Measurements from ENCODE around the gene MAD1L1.

Gene MAD1L1

DNA sequence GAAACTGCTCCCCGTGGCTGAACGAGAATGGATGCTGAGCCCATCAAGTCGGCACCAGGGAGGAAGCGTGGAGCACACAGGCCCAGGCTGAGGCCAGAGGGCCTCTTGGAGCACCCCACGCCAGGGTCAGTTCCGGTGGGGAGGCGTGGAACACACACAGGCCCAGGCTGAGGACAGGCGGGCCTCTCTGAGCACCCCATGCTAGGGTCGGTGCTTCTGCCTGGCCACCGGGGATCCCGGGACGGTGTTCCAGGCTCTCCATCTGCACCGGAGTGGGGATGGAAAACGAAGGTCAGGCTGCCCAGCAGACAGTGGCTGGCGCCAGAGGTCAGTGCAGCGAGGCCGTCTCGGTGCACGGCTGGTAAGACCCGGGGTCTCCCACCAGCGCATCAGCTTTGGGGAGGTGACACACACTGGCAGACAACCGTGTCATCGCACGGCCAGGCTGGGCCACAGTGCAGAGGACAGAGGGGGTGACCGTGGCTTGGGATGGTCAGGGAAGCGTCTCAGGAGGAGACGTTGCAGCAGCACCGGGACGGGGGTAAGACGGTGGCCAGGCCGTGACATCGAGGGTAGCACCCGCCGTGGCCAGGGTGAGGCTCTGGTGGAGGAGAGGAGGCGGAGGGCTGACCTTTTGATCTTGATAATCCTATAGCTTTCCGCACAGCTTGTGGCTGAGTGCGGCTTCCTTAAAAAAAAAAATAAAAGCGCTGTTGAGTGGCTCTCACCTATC lies 358.7 kb downstream of the MAD1L1 start:
- in situ Hi-C loops (cut with MboI; ENCODE audit: low sequenced_read_pairs), result no loop called here
- no peaks in the 10 kb centered on the region for H3K4me1 ChIP-seq
- no peaks in the 10 kb centered on the region for H3K9me3 ChIP-seq
- no peaks in the 10 kb centered on the region for H3K36me3 ChIP-seq (replicated peaks)
- H3K27me3 ChIP-seq (ENCODE audit: low read depth), result no peaks in the 10 kb centered on the region
- no peak for DNase-seq (ENCODE audit: low spot score in 2 of 2)
- no peak overlapping the region for H3K4me3 ChIP-seq

DNA sequence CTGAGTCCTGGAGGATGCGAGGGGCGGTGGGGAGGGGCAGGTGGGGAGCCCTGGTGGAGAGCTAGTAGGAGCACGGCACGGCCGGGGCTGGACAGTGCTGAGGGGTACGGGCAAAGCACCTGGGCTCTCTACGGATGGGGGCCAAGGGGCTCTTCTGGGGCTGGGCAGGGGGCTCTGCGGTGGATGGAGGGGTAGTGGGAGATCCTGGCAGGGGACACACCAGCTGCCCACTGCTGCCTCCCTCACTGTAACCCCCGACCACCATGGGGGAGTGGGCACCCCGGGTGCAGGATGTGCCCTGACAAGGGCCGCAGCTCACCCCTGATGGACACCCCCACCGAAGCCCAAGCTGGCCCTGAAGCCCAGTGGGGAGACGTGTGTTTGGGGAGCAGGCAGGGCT lies 359.3 kb downstream of the MAD1L1 start:
- DNase-seq (ENCODE audit: low spot score in 2 of 2), result no peak
- Histone ChIP-seq H3K4me3 (no peak overlapping the region), H3K27me3 (ENCODE audit: low read depth) (no peaks in the 10 kb centered on the region), H3K9me3 (no peaks in the 10 kb centered on the region), H3K36me3 (replicated peaks) (no peaks in the 10 kb centered on the region), H3K4me1 (no peaks in the 10 kb centered on the region)
- in situ Hi-C loops (cut with MboI; ENCODE audit: low sequenced_read_pairs), result no loop called here

- Histone ChIP-seq H3K4me1 (no peaks in the 10 kb centered on the region), H3K4me3 (no peak overlapping the region), H3K9me3 (no peaks in the 10 kb centered on the region), H3K27me3 (ENCODE audit: low read depth) (no peaks in the 10 kb centered on the region), H3K36me3 (replicated peaks) (no peaks in the 10 kb centered on the region)
- in situ Hi-C loops (cut with MboI; ENCODE audit: low sequenced_read_pairs), result no loop called here
- DNase-seq (ENCODE audit: low spot score in 2 of 2), result no peak
Observed at GRCh38 chr7:1873070-1873405, 359.7 kb downstream of the MAD1L1 start.

DNA sequence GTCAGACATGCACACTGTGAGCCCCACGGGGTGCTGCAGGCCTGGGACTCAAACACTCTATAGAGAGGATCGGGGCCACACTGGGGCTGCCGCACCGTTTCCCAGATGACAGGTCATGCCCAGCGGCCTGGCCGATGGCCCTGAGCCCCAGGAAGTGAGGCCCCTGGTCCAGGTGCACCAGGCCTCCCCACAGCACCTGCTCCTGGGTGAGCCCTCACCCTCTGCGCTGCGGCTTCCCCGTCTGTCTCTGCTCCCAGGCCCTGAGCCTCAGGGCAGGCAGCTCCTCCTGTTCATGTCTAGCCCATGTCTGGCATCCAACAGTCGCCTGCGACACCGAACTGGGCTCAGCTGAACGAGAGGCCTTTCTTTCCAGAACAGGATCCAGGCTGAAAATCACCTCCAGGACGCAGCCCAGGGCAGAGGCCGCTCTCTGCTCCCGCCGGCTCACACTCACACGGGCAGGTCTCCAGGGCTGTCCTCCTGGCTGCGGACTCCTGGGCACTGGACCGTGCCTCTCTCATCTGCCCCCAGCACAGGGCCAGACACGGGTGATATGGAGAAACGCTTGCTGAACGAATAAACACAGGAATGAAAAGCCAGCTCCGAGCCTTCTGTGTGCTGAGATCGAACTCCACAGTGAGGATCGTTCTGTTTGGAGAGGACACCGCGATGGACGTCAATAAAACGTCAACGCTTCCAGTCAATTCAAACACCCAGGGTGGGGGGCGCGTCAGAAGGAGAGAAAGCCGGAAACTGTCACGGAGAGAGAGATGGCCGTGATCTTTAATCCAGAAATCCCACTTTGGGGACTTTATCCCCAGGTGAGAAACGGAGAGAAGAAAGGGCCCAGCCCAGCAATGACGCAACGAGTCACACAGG lies 360.3 kb downstream of the MAD1L1 start:
- H3K36me3 ChIP-seq (replicated peaks), result no peaks in the 10 kb centered on the region
- H3K4me1 ChIP-seq, result no peaks in the 10 kb centered on the region
- H3K4me3 ChIP-seq, result no peak overlapping the region
- in situ Hi-C loops (cut with MboI; ENCODE audit: low sequenced_read_pairs), result no loop called here
- DNase-seq (ENCODE audit: low spot score in 2 of 2), result no peak
- H3K9me3 ChIP-seq, result no peaks in the 10 kb centered on the region
- H3K27me3 ChIP-seq (ENCODE audit: low read depth), result no peaks in the 10 kb centered on the region

GRCh38 chr7:1869452-1870130 lies 363.2 kb downstream of the MAD1L1 start:
- Histone ChIP-seq H3K36me3 (replicated peaks) (no peaks in the 10 kb centered on the region), H3K27me3 (ENCODE audit: low read depth) (no peaks in the 10 kb centered on the region), H3K9me3 (no peaks in the 10 kb centered on the region), H3K4me1 (no peaks in the 10 kb centered on the region), H3K4me3 (no peak overlapping the region)
- in situ Hi-C loops (cut with MboI; ENCODE audit: low sequenced_read_pairs), result no loop called here
- no peak for DNase-seq (ENCODE audit: low spot score in 2 of 2)

GRCh38 chr7:1868516-1869165 lies 364.1 kb downstream of the MAD1L1 start:
- no peaks in the 10 kb centered on the region for H3K36me3 ChIP-seq (replicated peaks)
- no peaks in the 10 kb centered on the region for H3K4me1 ChIP-seq
- in situ Hi-C loops (cut with MboI; ENCODE audit: low sequenced_read_pairs), result no loop called here
- DNase-seq (ENCODE audit: low spot score in 2 of 2), result no peak
- H3K9me3 ChIP-seq, result no peaks in the 10 kb centered on the region
- no peak overlapping the region for H3K4me3 ChIP-seq
- no peaks in the 10 kb centered on the region for H3K27me3 ChIP-seq (ENCODE audit: low read depth)

DNA sequence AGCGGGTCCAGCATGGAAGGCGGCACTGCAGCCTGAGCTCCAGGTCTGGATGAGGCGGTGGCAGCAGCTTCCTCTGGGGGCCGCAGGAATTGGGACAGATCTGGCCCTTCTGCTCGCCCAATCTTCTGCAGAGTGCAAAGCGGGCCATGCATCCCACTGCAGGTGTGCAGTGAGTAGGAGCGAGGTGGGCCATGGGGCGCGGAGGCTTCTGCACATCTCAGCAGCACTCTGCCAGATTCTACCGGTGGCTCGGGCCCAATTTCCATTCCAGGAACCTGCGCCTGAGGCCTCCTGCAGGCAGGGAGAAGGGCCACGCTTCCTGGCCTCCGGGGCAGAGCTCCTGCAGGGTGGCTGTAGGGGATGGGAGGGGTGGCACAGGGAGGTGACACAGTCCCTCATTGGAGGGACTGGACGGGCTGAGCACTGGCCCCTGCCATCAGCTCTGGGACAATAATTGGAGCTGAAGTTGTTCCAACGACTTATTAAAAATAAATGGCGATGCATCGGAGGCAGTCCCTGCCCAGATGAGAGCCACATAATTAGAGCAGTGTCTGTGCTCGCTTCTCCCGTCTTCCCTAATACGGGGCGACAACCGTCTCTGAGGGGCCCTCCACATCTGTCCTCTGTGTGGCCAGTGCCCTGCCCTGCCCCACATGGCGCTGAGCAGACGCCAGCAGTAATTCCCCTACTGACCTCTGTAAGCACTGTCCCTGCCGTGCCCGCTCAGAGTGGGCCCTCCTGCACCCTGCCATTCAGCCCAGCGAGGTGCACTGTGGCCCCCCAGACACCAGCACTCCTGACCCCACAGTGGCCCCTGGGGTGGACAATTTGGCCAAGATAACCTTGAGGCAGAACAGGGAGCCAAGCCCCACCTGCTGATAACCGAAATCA lies 365.1 kb downstream of the MAD1L1 start:
- H3K4me1 ChIP-seq, result no peaks in the 10 kb centered on the region
- H3K4me3 ChIP-seq, result no peak overlapping the region
- H3K36me3 ChIP-seq (replicated peaks), result no peaks in the 10 kb centered on the region
- no peak for DNase-seq (ENCODE audit: low spot score in 2 of 2)
- no peaks in the 10 kb centered on the region for H3K27me3 ChIP-seq (ENCODE audit: low read depth)
- in situ Hi-C loops (cut with MboI; ENCODE audit: low sequenced_read_pairs), result no loop called here
- no peaks in the 10 kb centered on the region for H3K9me3 ChIP-seq

DNA sequence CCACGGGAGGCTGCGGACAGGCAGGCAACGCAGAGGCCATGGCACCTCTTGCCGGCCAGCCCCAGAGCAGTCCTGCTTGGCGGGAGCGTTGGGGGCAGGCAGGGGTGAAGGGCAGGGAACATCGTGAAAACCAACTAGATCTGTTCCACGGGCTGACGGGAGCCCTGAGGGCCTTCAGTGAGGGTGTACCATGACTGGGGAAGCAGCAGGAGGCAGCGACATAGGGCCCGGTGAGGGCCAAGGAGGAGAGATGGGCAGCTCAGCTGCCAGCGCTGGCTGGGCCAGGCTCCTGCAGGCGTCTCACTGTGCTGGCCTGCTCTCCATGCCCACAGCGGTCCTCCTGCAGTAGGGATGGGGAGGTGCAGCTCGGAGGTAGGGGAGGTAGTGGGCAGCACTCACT lies 366.1 kb downstream of the MAD1L1 start:
- no peaks in the 10 kb centered on the region for H3K36me3 ChIP-seq (replicated peaks)
- H3K9me3 ChIP-seq, result no peaks in the 10 kb centered on the region
- H3K27me3 ChIP-seq (ENCODE audit: low read depth), result no peaks in the 10 kb centered on the region
- no peaks in the 10 kb centered on the region for H3K4me1 ChIP-seq
- no peak overlapping the region for H3K4me3 ChIP-seq
- in situ Hi-C loops (cut with MboI; ENCODE audit: low sequenced_read_pairs), result no loop called here
- DNase-seq (ENCODE audit: low spot score in 2 of 2), result no peak

DNA sequence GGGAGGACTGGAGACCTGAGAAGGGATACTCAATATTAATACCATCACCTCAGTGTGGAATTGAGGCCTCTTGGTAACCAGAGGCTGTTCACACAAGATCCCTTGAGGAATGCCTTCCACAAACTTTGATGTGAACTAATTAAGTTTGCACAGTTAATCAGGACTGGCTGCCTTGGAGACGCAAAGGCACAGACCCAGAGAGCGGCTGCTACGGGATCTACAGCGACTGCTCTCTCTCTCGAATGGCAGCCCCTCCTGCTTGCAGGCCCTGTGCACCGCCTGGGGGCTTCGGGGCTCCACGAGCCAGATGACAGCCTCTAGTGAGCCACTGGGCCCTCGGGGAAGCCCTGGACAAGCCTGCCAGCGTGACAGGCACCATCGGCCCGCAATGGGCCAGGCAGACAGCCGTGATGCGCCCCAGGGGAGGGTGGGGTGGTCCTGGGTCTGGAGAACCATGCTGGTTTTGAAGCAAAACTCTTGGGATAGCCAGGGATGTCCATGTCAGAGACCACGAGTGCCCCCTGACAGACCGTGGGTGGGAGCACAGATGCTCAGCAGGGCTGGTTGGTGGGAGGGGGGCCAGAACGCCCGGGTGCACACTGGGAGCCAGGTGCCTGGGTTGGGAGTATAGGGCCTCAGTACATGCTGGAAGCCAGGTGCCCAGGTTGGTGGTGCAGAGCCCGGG lies 367.0 kb downstream of the MAD1L1 start:
- no peak for DNase-seq (ENCODE audit: low spot score in 2 of 2)
- no peaks in the 10 kb centered on the region for H3K9me3 ChIP-seq
- no peaks in the 10 kb centered on the region for H3K4me1 ChIP-seq
- H3K4me3 ChIP-seq, result no peak overlapping the region
- in situ Hi-C loops (cut with MboI; ENCODE audit: low sequenced_read_pairs), result no loop called here
- no peaks in the 10 kb centered on the region for H3K27me3 ChIP-seq (ENCODE audit: low read depth)
- H3K36me3 ChIP-seq (replicated peaks), result no peaks in the 10 kb centered on the region

- in situ Hi-C loops (cut with MboI; ENCODE audit: low sequenced_read_pairs), result no loop called here
- no peaks in the 10 kb centered on the region for H3K9me3 ChIP-seq
- no peak for DNase-seq (ENCODE audit: low spot score in 2 of 2)
- H3K4me3 ChIP-seq, result no peak overlapping the region
- no peaks in the 10 kb centered on the region for H3K36me3 ChIP-seq (replicated peaks)
- no peaks in the 10 kb centered on the region for H3K4me1 ChIP-seq
- no peaks in the 10 kb centered on the region for H3K27me3 ChIP-seq (ENCODE audit: low read depth)
Observed at GRCh38 chr7:1865000-1865555, 367.7 kb downstream of the MAD1L1 start.

- Histone ChIP-seq H3K27me3 (ENCODE audit: low read depth) (no peaks in the 10 kb centered on the region), H3K4me3 (no peak overlapping the region), H3K4me1 (no peaks in the 10 kb centered on the region), H3K9me3 (no peaks in the 10 kb centered on the region), H3K36me3 (replicated peaks) (no peaks in the 10 kb centered on the region)
- in situ Hi-C loops (cut with MboI; ENCODE audit: low sequenced_read_pairs), result no loop called here
- no peak for DNase-seq (ENCODE audit: low spot score in 2 of 2)
Observed at GRCh38 chr7:1864161-1864940, 368.4 kb downstream of the MAD1L1 start.
